GM19240 (cell line): ENCODE results near the gene ACIN1.

Source experiments
- DNase-seq: peaks from one replicate; pipeline ENCODE4 v3.0.0; 2011; ENCODE audit warnings: low spot score; ENCODE audit not compliant: insufficient read length

The ACIN1 gene

GRCh38 chr14:23043754-23044153, 51.2 kb downstream of the ACIN1 start:
- no peak for DNase-seq

DNA sequence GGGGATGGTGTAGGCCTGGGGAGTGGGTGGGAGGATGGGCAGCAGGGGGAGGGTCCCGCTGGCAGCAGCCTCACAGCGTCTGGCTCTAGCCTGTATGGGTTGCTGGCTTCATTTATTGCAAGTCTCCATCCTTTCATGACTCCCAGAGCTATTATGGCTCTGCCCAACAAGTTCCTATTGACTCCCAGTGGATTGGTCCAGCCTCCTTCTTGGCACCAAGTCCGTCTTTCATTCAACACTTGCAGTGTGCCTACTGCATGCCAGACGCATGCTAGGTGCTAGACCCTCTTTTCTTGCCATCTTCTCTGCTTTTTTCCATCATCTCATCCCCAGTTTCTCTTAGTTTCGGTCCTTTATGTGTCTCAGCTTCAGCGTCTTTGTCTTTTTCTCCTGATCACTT, 51.8 kb downstream of the ACIN1 start:
- DNase-seq, result no peak

GRCh38 chr14:23042162-23042965, 52.6 kb downstream of the ACIN1 start, which contains the start of gene PSMB11:
PSMB11 (plus strand) TSS chr14:23042212; CDS start chr14:23042226, 14 bp downstream.
- no peak for DNase-seq

GRCh38 chr14:23041729-23042128, 53.2 kb downstream of the ACIN1 start:
- DNase-seq, result no peak

GRCh38 chr14:23040100-23040499, 54.8 kb downstream of the ACIN1 start:
- no peak for DNase-seq

GRCh38 chr14:23035303-23036144, 59.4 kb downstream of the ACIN1 start:
- no peak for DNase-seq

DNA sequence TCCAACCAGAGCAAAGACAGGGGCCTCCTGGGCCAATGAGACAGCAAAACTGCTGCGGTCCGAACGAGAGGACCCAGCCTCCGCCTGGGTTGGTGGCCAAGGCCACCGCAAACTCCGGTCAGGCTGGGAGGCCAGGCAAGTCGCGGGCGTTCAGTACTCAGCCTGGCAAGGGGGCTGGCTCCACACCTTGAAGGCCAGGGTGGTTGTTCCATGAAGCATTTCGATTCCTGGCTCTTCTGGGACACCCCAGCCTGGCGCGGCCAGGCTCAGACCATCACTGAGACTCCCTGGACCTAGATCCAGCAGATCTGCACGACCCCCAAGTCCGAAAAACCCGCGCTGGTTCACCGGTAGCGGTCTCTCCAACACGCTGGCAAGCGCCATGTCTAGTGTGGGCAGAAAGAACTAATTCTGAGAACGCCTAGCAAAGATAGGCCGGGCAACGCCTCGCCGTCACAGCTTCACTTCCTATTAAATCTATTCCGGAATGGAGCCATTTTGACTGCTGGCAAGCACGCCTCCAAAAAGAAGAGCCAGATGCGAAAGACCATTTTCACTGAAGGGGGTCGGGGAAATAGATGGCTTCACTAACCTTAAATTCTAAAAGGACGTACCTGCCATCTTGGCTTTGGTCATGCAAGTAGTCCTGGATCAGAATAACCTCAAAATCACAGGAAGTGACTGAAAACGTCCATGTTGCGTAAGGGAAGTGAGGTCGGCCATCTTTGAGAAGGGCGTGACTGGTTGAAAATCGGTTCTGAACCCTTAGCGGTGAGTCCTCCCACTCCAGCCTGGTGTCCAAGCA, 60.2 kb downstream of the ACIN1 start, which contains the start of gene PSMB5:
PSMB5 (minus strand) TSS at position 403 of the 805 bp plus-strand sequence; CDS start at position 384, 19 bp downstream.
- peak; percentile 98 for DNase-seq

GRCh38 chr14:23033801-23034497, 61.0 kb downstream of the ACIN1 start:
- DNase-seq, result no peak

DNA sequence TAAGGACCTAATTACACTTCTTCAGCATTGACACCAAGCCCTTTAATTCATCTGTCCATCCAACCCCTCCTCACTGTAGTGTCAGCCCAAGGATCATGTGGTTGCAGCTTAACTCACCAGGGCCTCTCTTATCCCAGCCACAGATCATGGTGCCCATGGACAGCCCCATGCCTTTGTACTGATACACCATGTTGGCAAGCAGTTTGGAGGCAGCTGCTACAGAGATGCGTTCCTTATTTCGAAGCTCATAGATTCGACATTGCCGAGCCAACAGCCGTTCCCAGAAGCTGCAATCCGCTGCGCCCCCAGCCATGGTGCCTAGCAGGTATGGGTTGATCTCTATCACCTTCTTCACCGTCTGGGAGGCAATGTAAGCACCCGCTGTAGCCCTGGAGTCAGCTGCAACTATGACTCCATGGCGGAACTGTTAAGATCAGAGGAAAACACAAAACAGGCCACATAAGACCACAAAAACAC, 61.6 kb downstream of the ACIN1 start:
- no peak for DNase-seq

GRCh38 chr14:23030936-23031335, 64.0 kb downstream of the ACIN1 start:
- no peak for DNase-seq

GRCh38 chr14:23028799-23029198, 66.1 kb downstream of the ACIN1 start:
- no peak for DNase-seq

DNA sequence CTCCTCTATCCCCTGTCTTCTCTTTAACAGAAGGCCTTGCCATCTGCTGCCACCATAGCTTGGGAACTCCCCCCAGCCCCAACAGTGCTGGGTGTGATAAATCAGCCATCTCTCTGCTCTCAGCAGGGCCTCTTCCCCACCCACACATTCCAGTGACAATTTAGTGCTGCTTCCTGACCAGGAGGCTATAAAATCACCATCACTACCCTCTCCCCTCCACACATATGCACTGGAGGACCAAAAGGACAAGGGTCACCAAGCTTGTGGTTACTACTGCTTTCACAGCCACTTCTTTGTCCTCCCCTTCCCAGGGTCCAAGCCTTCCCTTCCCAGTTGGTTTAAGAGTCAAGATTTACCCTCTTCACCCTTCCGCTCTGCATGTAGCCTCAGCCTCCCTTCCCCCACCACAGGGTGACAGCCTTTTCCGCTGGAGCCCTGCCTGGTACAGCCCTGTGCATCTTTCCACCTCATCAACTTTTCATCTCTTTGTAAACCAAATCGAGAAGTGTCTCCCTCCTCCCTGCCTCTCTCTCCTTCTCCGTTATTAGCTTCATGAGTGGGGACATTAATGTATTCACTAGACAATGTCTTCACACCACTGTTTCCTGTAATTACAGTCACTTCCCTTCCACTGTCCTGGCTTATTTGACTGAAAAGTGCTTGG, 69.7 kb downstream of the ACIN1 start:
- DNase-seq, result no peak

GRCh38 chr14:23024612-23025075, 70.3 kb downstream of the ACIN1 start:
- no peak for DNase-seq

GRCh38 chr14:23023795-23024152, 71.2 kb downstream of the ACIN1 start:
- no peak for DNase-seq

GRCh38 chr14:23023022-23023794, 71.7 kb downstream of the ACIN1 start:
- no peak for DNase-seq

DNA sequence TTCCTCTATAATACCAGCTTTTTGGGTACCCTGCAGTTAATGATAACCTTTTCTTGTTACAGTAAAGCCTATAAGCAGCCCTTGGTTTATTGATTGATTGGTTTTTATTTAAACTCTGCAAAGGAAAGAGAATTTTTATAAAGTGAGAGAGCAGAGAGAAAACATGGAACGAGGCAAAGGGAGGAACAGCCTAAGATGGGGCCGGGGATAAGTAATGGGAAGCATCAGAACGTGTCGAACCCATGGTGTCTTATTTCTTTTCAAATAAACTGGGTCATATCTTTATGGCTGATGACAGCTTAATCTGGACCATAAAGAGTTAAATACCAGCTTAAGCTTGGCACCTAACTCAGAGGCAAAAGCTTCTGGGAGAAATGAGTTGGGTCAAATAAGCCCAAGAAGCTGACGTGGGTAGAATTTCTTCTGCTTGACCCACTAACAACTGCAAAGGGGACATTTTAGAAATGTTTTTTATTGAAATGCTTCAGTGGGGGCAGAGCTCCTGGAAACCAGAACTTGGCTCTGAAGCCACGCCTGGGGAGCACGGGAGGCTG, 73.0 kb downstream of the ACIN1 start:
- no peak for DNase-seq

GRCh38 chr14:23021434-23021833, 73.5 kb downstream of the ACIN1 start:
- no peak for DNase-seq

- DNase-seq, result no peak
Observed at GRCh38 chr14:23020143-23021128, 74.5 kb downstream of the ACIN1 start.
